ENCODE data around the gene FANCB.

The FANCB gene

DNA sequence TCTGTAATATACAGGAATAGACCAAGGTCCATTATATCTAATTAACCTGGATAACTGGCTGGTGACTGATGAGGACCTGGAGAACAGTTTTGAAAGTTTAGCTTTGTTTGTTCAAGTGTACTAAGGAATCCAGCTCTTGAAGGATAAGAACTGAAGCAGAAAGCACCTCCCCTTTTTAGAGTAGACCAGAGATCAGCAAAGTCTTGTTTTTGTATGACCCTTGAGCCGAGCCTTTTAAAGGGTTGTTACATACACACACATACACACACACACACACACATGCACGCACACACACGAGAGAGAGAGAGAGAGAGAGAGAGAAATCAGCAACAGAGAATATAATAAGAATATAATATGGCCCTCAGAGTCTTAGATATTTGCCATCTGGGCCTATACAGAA is 13.4 kb upstream of the FANCB start:
- no peak overlapping the region for H3K4me3 ChIP-seq (ENCODE audit: low read length in 2 of 2)
- no peak overlapping the region for H2BK5ac ChIP-seq (ENCODE audit: low read length)
- no peak overlapping the region for H3K27ac ChIP-seq (replicated peaks; ENCODE audit: low read length)
- no peak overlapping the region for H2AFZ ChIP-seq (ENCODE audit: low read length)
- no peak overlapping the region for H3K23ac ChIP-seq (ENCODE audit: low read depth, low read length, poor library complexity)
- no peak overlapping the region for H3K14ac ChIP-seq (ENCODE audit: low read length)
- no peak overlapping the region for H3K4me2 ChIP-seq (ENCODE audit: insufficient read depth, low read length, poor library complexity, severe bottlenecking)
- H2BK12ac ChIP-seq (ENCODE audit: low read length) = no peak overlapping the region
- no peaks in the 10 kb centered on the region for H3K27me3 ChIP-seq (ENCODE audit: control insufficient read depth in 3 of 3, insufficient read depth in 3 of 3, low read depth in 1 of 3, low read length in 3 of 3)
- WGBS, 2 donors (ENCODE audit: extremely low coverage in 2 of 2, insufficient read length in 2 of 2, insufficient replicate concordance in 1 of 2) = no CpG with 5 or more reads among the region's 3 CpGs
- no peak overlapping the region for H4K91ac ChIP-seq (ENCODE audit: low read depth, low read length, poor library complexity)
- no peak overlapping the region for H3K9ac ChIP-seq (ENCODE audit: low read depth, low read length, poor library complexity)
- DNase-seq (ENCODE audit: low spot score) = no peak
- no peaks in the 10 kb centered on the region for H3K79me1 ChIP-seq (ENCODE audit: low read depth, low read length)
- H3K4me1 ChIP-seq (ENCODE audit: control insufficient read depth in 2 of 2, insufficient read depth in 1 of 2, low read depth in 1 of 2, low read length in 2 of 2) = no peaks in the 10 kb centered on the region
- H4K8ac ChIP-seq (ENCODE audit: low read depth, low read length) = no peak overlapping the region
- no peak overlapping the region for H2BK15ac ChIP-seq (ENCODE audit: low read length)
- H2AK5ac ChIP-seq (ENCODE audit: low read depth, low read length) = no peak overlapping the region
- no peaks in the 10 kb centered on the region for H3K9me3 ChIP-seq (replicated peaks in 1 of 2; ENCODE audit: control insufficient read depth in 2 of 2, insufficient read depth in 1 of 2, low read depth in 1 of 2, low read length in 2 of 2)
- no peak overlapping the region for H2BK120ac ChIP-seq (ENCODE audit: low read depth, low read length)
- no peak overlapping the region for H3K4ac ChIP-seq (ENCODE audit: low read length)
- no peaks in the 10 kb centered on the region for H3K36me3 ChIP-seq (replicated peaks in 1 of 2; ENCODE audit: control insufficient read depth in 2 of 2, insufficient read depth in 2 of 2, low read length in 2 of 2)
- H3K18ac ChIP-seq (ENCODE audit: low read length) = no peak overlapping the region

DNA sequence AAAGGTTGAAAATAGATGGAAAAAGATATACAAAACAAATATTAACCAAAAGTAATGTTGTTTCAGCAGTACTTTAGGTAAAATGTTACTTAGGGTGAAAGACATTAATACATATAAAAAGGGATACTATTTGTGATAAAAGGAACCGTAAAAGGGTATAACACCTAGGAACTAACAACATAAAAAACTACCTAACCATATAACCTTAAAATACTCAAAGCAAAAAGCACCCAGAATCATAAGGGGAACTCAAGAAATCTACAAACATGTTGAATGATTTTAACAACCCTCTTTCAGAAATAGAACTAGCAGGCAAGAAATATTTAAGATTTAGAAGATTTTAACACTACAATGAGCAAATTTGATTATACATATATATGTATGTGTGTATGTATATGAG is 11.8 kb upstream of the FANCB start:
- Histone ChIP-seq H3K18ac (ENCODE audit: low read length) (no peak overlapping the region), H2BK15ac (ENCODE audit: low read length) (no peak overlapping the region), H3K23ac (ENCODE audit: low read depth, low read length, poor library complexity) (no peak overlapping the region), H2BK12ac (ENCODE audit: low read length) (no peak overlapping the region), H3K14ac (ENCODE audit: low read length) (no peak overlapping the region), H4K91ac (ENCODE audit: low read depth, low read length, poor library complexity) (no peak overlapping the region), H2BK5ac (ENCODE audit: low read length) (no peak overlapping the region), H3K36me3 (replicated peaks in 1 of 2; ENCODE audit: control insufficient read depth in 2 of 2, insufficient read depth in 2 of 2, low read length in 2 of 2) (no peaks in the 10 kb centered on the region), H2BK120ac (ENCODE audit: low read depth, low read length) (no peak overlapping the region), H3K79me1 (ENCODE audit: low read depth, low read length) (no peaks in the 10 kb centered on the region), H3K4me2 (ENCODE audit: insufficient read depth, low read length, poor library complexity, severe bottlenecking) (no peak overlapping the region), H3K4me3 (ENCODE audit: low read length in 2 of 2) (no peak overlapping the region), H3K4me1 (ENCODE audit: control insufficient read depth in 2 of 2, insufficient read depth in 1 of 2, low read depth in 1 of 2, low read length in 2 of 2) (no peaks in the 10 kb centered on the region), H3K9ac (ENCODE audit: low read depth, low read length, poor library complexity) (no peak overlapping the region), H2AFZ (ENCODE audit: low read length) (no peak overlapping the region), H2AK5ac (ENCODE audit: low read depth, low read length) (no peak overlapping the region), H3K27me3 (ENCODE audit: control insufficient read depth in 3 of 3, insufficient read depth in 3 of 3, low read depth in 1 of 3, low read length in 3 of 3) (no peaks in the 10 kb centered on the region), H3K9me3 (replicated peaks in 1 of 2; ENCODE audit: control insufficient read depth in 2 of 2, insufficient read depth in 1 of 2, low read depth in 1 of 2, low read length in 2 of 2) (no peaks in the 10 kb centered on the region), H3K27ac (replicated peaks; ENCODE audit: low read length) (no peak overlapping the region), H4K8ac (ENCODE audit: low read depth, low read length) (no peak overlapping the region), H3K4ac (ENCODE audit: low read length) (no peak overlapping the region)
- WGBS, 2 donors (ENCODE audit: extremely low coverage in 2 of 2, insufficient read length in 2 of 2, insufficient replicate concordance in 1 of 2) = no CpG with 5 or more reads among the region's 1 CpG
- DNase-seq (ENCODE audit: low spot score) = no peak

DNA sequence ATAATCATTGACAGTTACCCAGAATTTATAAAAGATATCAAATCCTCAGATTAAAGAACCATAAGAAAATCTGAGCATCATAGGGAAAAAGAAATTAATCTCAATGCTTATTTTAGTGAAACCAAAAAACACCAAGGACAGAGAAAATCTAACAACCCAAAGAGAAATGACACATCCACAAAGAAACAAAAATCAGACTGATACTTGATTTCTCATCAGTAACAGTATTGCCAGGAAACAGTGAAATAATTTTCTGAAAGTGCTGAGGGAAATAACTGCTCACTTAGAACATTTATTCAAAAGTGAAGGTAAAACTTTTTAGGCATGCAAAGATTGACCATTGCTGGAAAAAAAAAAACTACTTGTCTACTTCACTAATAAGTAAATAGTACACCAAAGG is 11.0 kb upstream of the FANCB start:
- no peak overlapping the region for H2BK15ac ChIP-seq (ENCODE audit: low read length)
- H3K27me3 ChIP-seq (ENCODE audit: control insufficient read depth in 3 of 3, insufficient read depth in 3 of 3, low read depth in 1 of 3, low read length in 3 of 3) = no peaks in the 10 kb centered on the region
- H4K8ac ChIP-seq (ENCODE audit: low read depth, low read length) = no peak overlapping the region
- H3K14ac ChIP-seq (ENCODE audit: low read length) = no peak overlapping the region
- no peak overlapping the region for H3K4me2 ChIP-seq (ENCODE audit: insufficient read depth, low read length, poor library complexity, severe bottlenecking)
- no peaks in the 10 kb centered on the region for H3K36me3 ChIP-seq (replicated peaks in 1 of 2; ENCODE audit: control insufficient read depth in 2 of 2, insufficient read depth in 2 of 2, low read length in 2 of 2)
- H2AK5ac ChIP-seq (ENCODE audit: low read depth, low read length) = no peak overlapping the region
- DNase-seq (ENCODE audit: low spot score) = no peak
- no peak overlapping the region for H2BK120ac ChIP-seq (ENCODE audit: low read depth, low read length)
- H3K9ac ChIP-seq (ENCODE audit: low read depth, low read length, poor library complexity) = no peak overlapping the region
- H3K4me1 ChIP-seq (ENCODE audit: control insufficient read depth in 2 of 2, insufficient read depth in 1 of 2, low read depth in 1 of 2, low read length in 2 of 2) = no peaks in the 10 kb centered on the region
- H3K18ac ChIP-seq (ENCODE audit: low read length) = no peak overlapping the region
- no peak overlapping the region for H4K91ac ChIP-seq (ENCODE audit: low read depth, low read length, poor library complexity)
- H3K4ac ChIP-seq (ENCODE audit: low read length) = no peak overlapping the region
- H2BK12ac ChIP-seq (ENCODE audit: low read length) = no peak overlapping the region
- no peaks in the 10 kb centered on the region for H3K9me3 ChIP-seq (replicated peaks in 1 of 2; ENCODE audit: control insufficient read depth in 2 of 2, insufficient read depth in 1 of 2, low read depth in 1 of 2, low read length in 2 of 2)
- H2BK5ac ChIP-seq (ENCODE audit: low read length) = no peak overlapping the region
- H3K4me3 ChIP-seq (ENCODE audit: low read length in 2 of 2) = no peak overlapping the region
- no peak overlapping the region for H3K23ac ChIP-seq (ENCODE audit: low read depth, low read length, poor library complexity)
- no peak overlapping the region for H3K27ac ChIP-seq (replicated peaks; ENCODE audit: low read length)
- no peak overlapping the region for H2AFZ ChIP-seq (ENCODE audit: low read length)
- H3K79me1 ChIP-seq (ENCODE audit: low read depth, low read length) = no peaks in the 10 kb centered on the region

DNA sequence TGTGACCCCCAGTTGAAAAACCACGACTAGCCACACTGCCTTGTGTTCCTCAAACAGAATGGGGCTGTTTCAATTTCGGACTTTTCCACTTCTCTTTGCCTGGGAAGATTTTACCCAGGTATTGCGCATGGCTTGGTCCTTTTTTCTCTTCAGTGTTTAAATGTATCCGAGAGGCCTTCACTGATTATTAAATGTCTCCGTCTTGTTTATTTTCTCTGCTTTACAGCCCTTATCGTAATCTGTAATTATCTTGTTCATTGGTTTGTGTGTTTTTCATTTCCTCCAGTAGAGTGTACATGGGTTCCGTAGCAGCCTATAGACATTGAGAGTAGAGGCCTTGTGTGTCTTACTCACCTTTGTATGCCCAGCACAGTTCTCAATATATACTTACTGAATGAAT is 2.8 kb upstream of the FANCB start:
- Histone ChIP-seq H3K18ac (ENCODE audit: low read length) (no peak overlapping the region), H4K8ac (ENCODE audit: low read depth, low read length) (no peak overlapping the region), H3K4me3 (ENCODE audit: low read length in 2 of 2) (no peak overlapping the region), H3K27ac (replicated peaks; ENCODE audit: low read length) (no peak overlapping the region), H3K79me1 (ENCODE audit: low read depth, low read length) (no peaks in the 10 kb centered on the region), H2BK15ac (ENCODE audit: low read length) (no peak overlapping the region), H3K9ac (ENCODE audit: low read depth, low read length, poor library complexity) (no peak overlapping the region), H3K14ac (ENCODE audit: low read length) (no peak overlapping the region), H3K4me2 (ENCODE audit: insufficient read depth, low read length, poor library complexity, severe bottlenecking) (no peak overlapping the region), H2BK120ac (ENCODE audit: low read depth, low read length) (no peak overlapping the region), H2AFZ (ENCODE audit: low read length) (no peak overlapping the region), H3K27me3 (ENCODE audit: control insufficient read depth in 3 of 3, insufficient read depth in 3 of 3, low read depth in 1 of 3, low read length in 3 of 3) (no peaks in the 10 kb centered on the region), H3K9me3 (replicated peaks in 1 of 2; ENCODE audit: control insufficient read depth in 2 of 2, insufficient read depth in 1 of 2, low read depth in 1 of 2, low read length in 2 of 2) (no peaks in the 10 kb centered on the region), H3K4ac (ENCODE audit: low read length) (no peak overlapping the region), H2BK5ac (ENCODE audit: low read length) (no peak overlapping the region), H3K4me1 (ENCODE audit: control insufficient read depth in 2 of 2, insufficient read depth in 1 of 2, low read depth in 1 of 2, low read length in 2 of 2) (peaks cover 0 to 4% of the 10 kb centered on the region in 2 donors), H2AK5ac (ENCODE audit: low read depth, low read length) (no peak overlapping the region), H4K91ac (ENCODE audit: low read depth, low read length, poor library complexity) (no peak overlapping the region), H2BK12ac (ENCODE audit: low read length) (no peak overlapping the region), H3K23ac (ENCODE audit: low read depth, low read length, poor library complexity) (no peak overlapping the region), H3K36me3 (replicated peaks in 1 of 2; ENCODE audit: control insufficient read depth in 2 of 2, insufficient read depth in 2 of 2, low read length in 2 of 2) (no peaks in the 10 kb centered on the region)
- no peak for DNase-seq (ENCODE audit: low spot score)
- WGBS, 2 donors (ENCODE audit: extremely low coverage in 2 of 2, insufficient read length in 2 of 2, insufficient replicate concordance in 1 of 2) = no CpG with 5 or more reads among the region's 7 CpGs
